ENCODE measurements around the gene NR1H4.
"Not testable (repeated sequence)": the region's sequence is repeated elsewhere in the genome, so short reads cannot be mapped to it uniquely, and the experiment has no call there.

The NR1H4 gene

DNA sequence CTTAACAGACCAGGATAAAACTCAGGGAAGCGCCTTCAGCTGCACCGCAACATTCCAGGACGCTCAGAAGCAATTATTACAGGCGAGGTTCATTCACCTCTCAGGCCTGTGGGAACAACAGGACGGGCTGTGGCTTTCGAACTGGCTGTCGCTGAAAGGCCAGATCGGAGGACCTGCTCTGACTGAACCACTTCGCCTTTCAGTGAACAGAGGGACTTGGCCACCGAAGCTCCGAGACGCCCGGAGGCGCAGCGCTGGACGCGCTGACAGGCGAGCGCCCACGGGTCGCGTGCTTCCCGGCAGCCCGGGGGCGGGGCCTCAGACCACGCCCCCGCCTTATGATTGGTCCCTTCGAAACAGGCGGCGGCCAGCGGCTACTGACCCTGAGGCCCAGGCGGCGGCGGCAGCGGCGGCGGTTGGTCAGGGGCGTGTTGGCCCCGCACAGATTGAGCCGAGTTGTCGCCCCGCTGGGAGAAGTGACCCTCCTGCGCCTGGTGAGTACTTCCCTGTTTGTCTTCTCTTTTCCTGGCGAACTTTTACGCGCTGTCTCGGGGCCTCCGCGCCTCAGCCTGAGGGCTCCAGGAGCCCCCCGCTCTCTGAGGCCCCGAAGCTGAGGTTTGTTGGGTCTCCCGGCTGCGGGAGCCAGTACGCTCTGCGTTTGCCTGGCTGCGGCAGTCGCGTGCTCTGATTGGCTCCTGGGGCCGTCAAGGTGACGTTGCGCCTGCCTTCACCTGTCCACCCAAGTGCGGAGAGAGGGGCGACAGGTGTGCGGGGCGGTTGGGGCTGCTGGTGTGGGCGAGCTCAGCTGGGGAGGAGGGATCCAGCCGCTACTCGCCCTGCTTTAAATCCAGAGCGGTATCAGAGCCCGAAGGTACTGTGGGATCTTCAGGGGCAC lies 99.9 kb downstream of the NR1H4 start, which contains the start of gene GAS2L3:
TSS of gene GAS2L3 (plus strand) at position 393 of the 895 bp plus-strand sequence. CDS start 21,221 bp downstream, outside the sequence.
- peak; percentile 36 for DNase-seq (ENCODE audit: low spot score)

DNA sequence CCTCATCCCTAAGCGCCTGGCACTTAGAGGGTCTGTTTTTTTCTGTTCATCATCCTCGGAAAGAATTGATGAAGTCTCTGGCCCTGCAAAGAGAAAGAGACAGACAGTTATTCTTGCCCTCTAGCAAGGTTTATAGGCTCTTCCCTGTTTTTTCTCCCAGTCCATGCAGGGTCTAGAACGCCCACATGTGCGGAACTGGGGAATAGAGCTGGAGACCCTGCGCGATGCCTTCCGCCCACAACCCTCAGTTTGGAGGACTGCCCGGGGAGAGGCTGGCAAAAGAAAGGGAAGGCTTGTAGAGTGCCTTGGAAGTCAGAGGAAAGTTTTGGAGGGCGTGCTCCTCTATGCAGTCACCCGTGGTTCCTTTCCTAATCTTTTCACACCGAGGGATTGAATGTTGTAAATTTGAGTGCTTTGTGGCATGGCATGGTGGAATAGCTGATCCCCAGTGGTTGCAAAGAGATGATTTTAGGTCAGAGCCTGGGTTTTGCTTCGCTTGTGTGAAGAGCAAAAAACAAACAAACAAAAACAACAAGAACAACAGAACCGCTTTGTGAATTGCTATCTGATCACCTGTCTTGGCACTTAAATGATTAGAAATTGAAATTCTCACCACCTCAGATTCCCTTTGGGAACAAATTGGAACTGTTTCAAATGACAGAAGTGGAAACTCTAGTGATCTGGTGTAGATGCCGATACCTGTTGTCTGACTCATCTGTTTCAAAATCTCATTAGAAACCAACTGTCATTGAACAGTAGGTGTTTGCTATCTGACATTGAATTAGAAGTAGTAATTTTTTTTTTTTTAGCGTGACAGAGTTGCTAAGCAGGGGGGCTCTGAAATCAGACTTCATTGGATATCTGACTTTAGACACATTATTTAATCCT lies 100.8 kb downstream of the NR1H4 start:
- DNase-seq (ENCODE audit: low spot score), result no peak

- DNase-seq (ENCODE audit: low spot score), result no peak
Measured at GRCh38 chr12:100576331-100577036, 102.8 kb downstream of the NR1H4 start.

DNA sequence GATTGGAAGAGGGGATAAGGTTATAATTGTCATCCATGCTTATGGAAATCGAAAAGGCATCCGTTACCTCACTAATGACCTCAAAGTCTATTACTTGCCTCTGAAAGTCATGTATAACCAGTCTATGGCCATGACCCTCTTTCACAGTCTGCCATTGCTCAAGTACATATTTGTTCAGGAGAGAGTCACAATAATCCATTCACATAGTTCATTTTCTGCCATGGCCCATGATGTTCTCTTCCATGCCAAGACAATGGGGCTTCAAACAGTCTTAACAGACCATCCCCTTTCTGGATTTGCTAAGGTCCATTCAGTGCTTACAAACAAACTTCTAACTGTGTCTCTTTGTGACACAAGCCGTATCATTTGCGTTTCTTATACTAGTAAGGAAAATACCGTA lies 105.3 kb downstream of the NR1H4 start:
- no peak for DNase-seq (ENCODE audit: low spot score)

DNA sequence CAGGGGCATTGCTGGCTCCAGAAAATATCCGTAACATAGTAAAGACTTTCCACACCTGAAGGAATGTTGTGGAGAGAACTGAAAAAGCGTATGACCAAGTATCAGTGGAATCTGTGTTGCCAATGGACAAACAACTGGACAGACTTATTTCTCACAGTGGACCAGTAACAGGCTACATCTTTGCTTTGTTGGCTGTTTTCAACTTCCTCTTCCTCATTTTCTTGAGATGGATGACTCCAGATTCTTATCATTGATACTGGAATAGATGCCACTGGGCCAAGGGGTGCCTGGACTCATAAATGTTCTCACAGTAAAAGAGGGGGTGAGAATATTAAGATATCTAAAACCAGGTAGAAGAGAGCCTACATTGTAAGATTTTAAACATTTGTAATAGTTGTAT lies 106.2 kb downstream of the NR1H4 start:
- no peak for DNase-seq (ENCODE audit: low spot score)

DNA sequence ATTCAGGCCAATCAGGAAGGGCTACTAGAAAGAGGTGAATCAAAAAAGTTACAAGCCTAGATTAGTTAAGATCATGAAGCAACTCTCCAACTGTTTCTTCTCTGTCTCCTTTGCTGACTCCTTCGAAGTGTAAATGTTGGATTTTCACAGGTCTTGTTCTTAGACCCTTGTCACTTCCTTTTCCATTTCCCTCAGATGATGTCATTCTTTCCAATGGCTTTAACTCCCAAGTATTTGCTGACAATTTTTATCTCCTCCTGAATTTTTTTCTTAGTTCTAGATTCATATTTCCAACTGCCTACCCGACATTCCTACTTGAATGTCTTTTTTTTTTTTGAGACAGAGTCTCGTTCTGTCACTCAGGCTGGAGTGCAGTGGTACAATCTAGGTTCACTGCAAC lies 110.6 kb downstream of the NR1H4 start:
- DNase-seq (ENCODE audit: low spot score), result no peak

DNA sequence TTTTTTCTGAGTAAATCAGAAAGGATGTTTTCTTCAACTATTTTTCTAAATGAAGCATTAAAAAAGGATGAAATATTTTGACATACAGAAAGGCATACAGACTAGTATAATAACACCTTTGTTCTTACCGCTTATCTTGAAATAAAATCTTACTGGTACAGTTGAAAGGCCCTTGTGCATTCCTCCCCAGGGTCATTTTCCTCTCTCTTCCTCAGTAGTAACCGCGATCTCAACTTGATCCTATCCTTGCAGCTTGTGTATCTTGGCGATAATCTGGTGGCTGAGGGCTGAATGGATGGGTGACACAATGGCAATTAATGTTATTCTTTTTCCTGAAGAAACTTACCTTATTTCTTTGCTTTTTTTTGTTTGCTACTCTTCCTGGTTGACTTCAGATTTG lies 118.3 kb downstream of the NR1H4 start:
- no peak for DNase-seq (ENCODE audit: low spot score)

DNA sequence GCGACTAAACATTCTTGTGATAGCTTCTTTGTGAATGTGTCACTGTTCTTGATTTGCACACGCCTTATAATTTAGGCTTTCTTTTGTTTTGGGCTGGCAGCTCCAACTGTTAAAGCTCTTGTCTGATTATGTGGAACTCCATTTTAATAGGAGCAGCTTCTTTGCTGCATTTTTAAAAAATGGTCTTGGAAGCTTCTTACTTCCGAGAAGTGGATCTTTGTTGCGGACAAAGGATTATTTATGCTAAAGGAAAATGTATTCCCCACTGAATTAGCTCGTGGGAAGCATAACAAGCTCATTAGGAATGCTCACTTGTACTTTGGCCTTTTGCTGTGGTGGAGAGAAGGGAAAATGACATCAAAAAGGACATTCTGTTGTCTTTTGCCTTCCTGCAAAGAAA lies 119.8 kb downstream of the NR1H4 start:
- no peak for DNase-seq (ENCODE audit: low spot score)

- no peak for DNase-seq (ENCODE audit: low spot score)
Measured at GRCh38 chr12:100601626-100602025, 128.0 kb downstream of the NR1H4 start.

- not testable (repeated sequence) for DNase-seq (ENCODE audit: low spot score)
Measured at GRCh38 chr12:100602997-100603396, 129.3 kb downstream of the NR1H4 start.

DNA sequence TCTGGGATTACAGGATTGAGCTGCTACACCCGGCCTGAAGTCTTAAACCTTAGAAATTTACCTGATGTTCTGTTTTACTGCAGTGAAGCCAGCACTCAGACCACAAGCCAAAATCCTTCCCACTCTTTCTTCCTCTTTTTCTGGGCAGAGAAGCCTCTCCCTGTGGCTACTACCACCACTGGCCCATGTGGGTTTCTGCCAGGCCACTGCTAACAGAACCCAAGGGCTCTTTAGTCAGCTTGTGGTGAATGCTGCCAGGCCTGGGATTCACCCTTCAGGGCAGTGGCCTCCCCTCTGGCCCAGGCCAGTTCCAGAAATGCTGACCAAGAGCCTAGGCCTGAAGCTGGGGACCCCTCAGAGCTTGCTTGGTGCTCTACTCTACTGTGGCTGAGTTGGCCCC lies 135.1 kb downstream of the NR1H4 start:
- DNase-seq (ENCODE audit: low spot score), result no peak

DNA sequence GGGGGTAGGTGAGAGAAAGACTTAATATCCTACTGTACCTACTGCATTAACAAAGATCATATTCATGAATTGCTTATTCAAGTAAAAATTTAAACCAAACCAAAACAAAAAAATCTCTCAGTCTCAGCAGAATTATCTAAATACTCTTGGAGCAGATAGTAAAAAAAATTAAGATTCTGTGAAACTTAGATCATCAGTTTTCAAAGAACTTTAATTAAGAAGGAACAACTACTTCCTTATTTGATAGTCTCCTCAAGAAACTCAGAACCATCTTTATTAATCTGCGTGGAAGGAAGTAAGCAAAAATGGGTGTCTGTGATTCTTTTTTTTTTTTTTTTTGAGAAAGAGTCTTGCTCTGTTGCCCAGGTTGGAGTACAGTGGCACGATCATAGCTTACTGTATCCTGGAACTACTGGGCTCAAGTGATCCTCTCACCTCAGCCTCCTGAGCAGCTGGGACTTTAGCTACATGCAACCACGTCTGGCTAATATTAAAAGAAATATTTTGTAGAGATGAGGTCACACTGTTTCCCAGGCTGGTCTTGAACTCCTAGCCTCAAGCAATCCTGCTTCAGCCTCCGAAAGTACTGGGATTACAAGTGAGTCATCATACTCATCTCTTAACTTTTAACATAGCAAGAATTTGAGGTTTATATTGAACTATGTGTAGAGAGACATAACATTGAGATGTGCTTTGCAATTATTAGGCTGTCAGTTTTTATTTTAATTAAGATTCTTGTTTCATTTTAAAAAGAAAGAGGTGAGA lies 137.2 kb downstream of the NR1H4 start:
- DNase-seq (ENCODE audit: low spot score), result no peak

- DNase-seq (ENCODE audit: low spot score), result no peak
Measured at GRCh38 chr12:100612606-100613005, 138.9 kb downstream of the NR1H4 start.
